Right lobe of liver (tissue), 6 donors: ENCODE results near the gene GRIPAP1. TPM values are rescaled to one million over a fixed set of nuclear protein-coding genes. Genes with fewer than 3 reads are reported as not detected.

Experiments
- ATAC-seq, 4 donors: fragments of 200-7000 bp; cut with Tn5 transposase; one replicate each; pipeline ENCODE4 v1.9.1; 2020; ENCODE audit warnings: mild to moderate bottlenecking in 4 of 4, moderate library complexity in 4 of 4
- DNase-seq, 3 donors: peaks; one replicate each; pipeline ENCODE4 v3.0.0-alpha.2; 2020
- H3K27ac ChIP-seq, 3 donors: fragments of 200-600 bp; one replicate each; pipeline ENCODE4 v1.8.0; 2022
- H3K27me3 ChIP-seq, 2 donors: fragments of 200-600 bp; one replicate each; pipeline ENCODE4 v1.8.0; 2022
- H3K36me3 ChIP-seq, 4 donors: fragments of 200-600 bp; sonication (generic) in 1 of 4; one replicate each; pipeline versions ENCODE4 v1.5.1 to v1.8.0; 2017 to 2022; ENCODE audit warnings: control low read depth in 1 of 4
- H3K4me1 ChIP-seq, 4 donors: fragments of 200-600 bp; sonication (generic) in 1 of 4; one replicate each; pipeline versions ENCODE4 v1.5.1 to v1.8.0; 2017 to 2022; ENCODE audit warnings: control low read depth in 1 of 4
- H3K4me3 ChIP-seq, 3 donors: fragments of 200-600 bp; one replicate each; pipeline ENCODE4 v1.8.0; 2022
- H3K9me3 ChIP-seq, 4 donors: fragments of 200-600 bp; sonication (generic) in 1 of 4; one replicate each; pipeline versions ENCODE4 v1.5.1 to v1.8.0; 2017 to 2022; ENCODE audit warnings: control low read depth in 1 of 4
- CTCF ChIP-seq, 4 donors: fragments of 200-600 bp in 3 of 4; fragments of 450-650 bp in 1 of 4; IDR thresholded peaks; one replicate each; pipeline versions ENCODE4 v1.5.1 to v1.8.0; 2016 to 2022; ENCODE audit warnings: antibody characterized with exemption in 4 of 4, mild to moderate bottlenecking in 2 of 4
- POLR2A ChIP-seq: fragments of 450-650 bp; IDR thresholded peaks from one replicate; pipeline ENCODE4 v1.6.1; 2017; ENCODE audit warnings: antibody characterized with exemption, mild to moderate bottlenecking
- WGBS: methylation state at CpG from one replicate; pipeline ENCODE4 v1.1.6; 2018; ENCODE audit warnings: low coverage, low lambda C conversion rate; ENCODE audit not compliant: insufficient coverage; ENCODE audit errors: missing lambda C conversion rate; 5-methylcytosine and 5-hydroxymethylcytosine counted together
- intact Hi-C, 2 donors: fragments of 100-400 bp; cut with DNase I; formaldehyde crosslinking; loops; one replicate each; pipeline versions ENCODE4 v1.11.2 to v1.14.1; 2022
- small RNA-seq, 2 experiments: library from RNA; depleted of rRNA; stranded (forward); fragments of <200 nt; gene quantifications; one replicate each; pipeline ENCODE3, GENCODE V24; 2016
- total RNA-seq, 6 experiments: library from RNA; depleted of rRNA in 2 of 6; stranded (reverse); fragments of >200 nt in 2 of 6; fragmentation: NEBNext Ultra II Directional in 3 of 6; extraction: Animal tissue kit (Norgen Biotek cat#: 25700) in 3 of 6; gene quantifications; one replicate each; pipeline versions ENCODE4 v1.1.0 to v1.2.4, GENCODE V29; 2016 to 2023
- donor health status: DM: no; HTN: yes; CAD: no.
- donor health status: DM: no; HTN: no; CAD: no.
- donor health status: DM: no; HTN: no; CAD: no.
- donor health status: DM: no; HTN: yes; CAD: no.
- donor health status: DM: no; HTN: yes; CAD: no.

GRIPAP1 gene
- total RNA-seq, 6 experiments from 2014 or later: 15.3 to 32.1 (median 22.0) TPM

GRCh38 chrX:48927736-48928382, 74.2 kb downstream of the GRIPAP1 start:
- Histone ChIP-seq H3K9me3 (no peaks in the 10 kb centered on the region), H3K4me1 (no peaks in the 10 kb centered on the region), H3K36me3 (peaks cover 0 to 17% (median 2%) of the 10 kb centered on the region in 4 donors), H3K4me3 (no peak overlapping the region), H3K27me3 (no peaks in the 10 kb centered on the region), H3K27ac (no peak overlapping the region)
- DNase-seq (no peak), ATAC-seq (no peak)
- WGBS: 44% methylated on average over 2 of the region's 2 CpGs
- no peak for TF ChIP-seq CTCF (IDR thresholded peaks at IDR 0.05)
- no peak for TF ChIP-seq POLR2A
- intact Hi-C loops: no loop called here

- no peaks in the 10 kb centered on the region for H3K27me3 ChIP-seq
- no peak overlapping the region for H3K4me3 ChIP-seq
- H3K36me3 ChIP-seq: peaks cover 0 to 17% (median 2%) of the 10 kb centered on the region in 4 donors
- intact Hi-C loops: no loop called here
- H3K9me3 ChIP-seq: no peaks in the 10 kb centered on the region
- WGBS: 69% methylated on average over 5 of the region's 5 CpGs
- H3K4me1 ChIP-seq: no peaks in the 10 kb centered on the region
- DNase-seq: no peak
- no peak overlapping the region for H3K27ac ChIP-seq
- ATAC-seq: no peak
- TF ChIP-seq POLR2A (no peak), CTCF (IDR thresholded peaks at IDR 0.05) (no peak)
These were observed 74.9 kb downstream of the GRIPAP1 start for GRCh38 chrX:48927123-48927522.

- ATAC-seq (no peak), DNase-seq (no peak)
- TF ChIP-seq CTCF (IDR thresholded peaks at IDR 0.05) (no peak), POLR2A (no peak)
- Histone ChIP-seq H3K4me3 (no peak overlapping the region), H3K27ac (no peak overlapping the region), H3K4me1 (no peaks in the 10 kb centered on the region), H3K9me3 (no peaks in the 10 kb centered on the region), H3K27me3 (no peaks in the 10 kb centered on the region), H3K36me3 (peaks cover 0 to 17% (median 0%) of the 10 kb centered on the region in 4 donors)
- WGBS: 79% methylated on average over 5 of the region's 5 CpGs
- intact Hi-C loops: no loop called here
These were observed 77.8 kb downstream of the GRIPAP1 start for GRCh38 chrX:48924270-48924669.

DNA sequence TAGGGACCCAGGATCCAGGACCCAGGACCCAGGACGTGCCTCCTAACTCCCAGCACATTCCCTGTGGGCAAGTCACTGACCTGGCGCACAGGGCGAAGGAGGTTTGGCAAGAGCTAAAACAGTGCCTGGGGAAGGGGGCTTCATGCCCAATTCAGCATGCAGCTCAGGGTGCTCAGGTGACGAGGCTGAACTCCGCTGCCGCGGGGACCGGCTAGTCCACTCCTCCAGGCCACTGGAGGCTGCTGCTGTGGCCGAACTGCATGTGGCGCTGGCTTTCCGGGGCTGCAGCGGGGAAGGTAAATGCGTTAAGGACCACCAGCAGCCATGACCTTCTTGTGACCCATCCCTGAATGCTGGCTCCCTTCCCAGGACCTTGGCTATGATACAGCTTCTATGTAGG, 78.3 kb downstream of the GRIPAP1 start:
- 0% methylated on average over 1 of the region's 13 CpGs for WGBS
- H3K27me3 ChIP-seq: no peaks in the 10 kb centered on the region
- H3K9me3 ChIP-seq: no peaks in the 10 kb centered on the region
- no peak overlapping the region for H3K27ac ChIP-seq
- H3K4me1 ChIP-seq: no peaks in the 10 kb centered on the region
- no peak for ATAC-seq
- DNase-seq: no peak
- TF ChIP-seq CTCF (IDR thresholded peaks at IDR 0.05): no peak
- TF ChIP-seq POLR2A: no peak
- H3K4me3 ChIP-seq: no peak overlapping the region
- peaks cover 0 to 17% (median 0%) of the 10 kb centered on the region in 4 donors for H3K36me3 ChIP-seq
- intact Hi-C loops: no loop called here

Small RNAs within 50 kb of the gene (small RNA-seq; reads per million reads assigned to genes)
- 0 reads per million in 2 experiments for gene RNU6-722P

Other genes starting within 250 kb of the GRIPAP1 start
- 1 to 10 TPM in 5 of 6 experiments, under 1 TPM in 1; 0.98 to 4.1 (median 2.9) TPM for gene GLOD5, start 240.5 kb downstream of the GRIPAP1 start, total RNA-seq
- 1 to 10 TPM in 1 of 6 experiments, under 1 TPM in 1, not detected in 4; 0.37 to 1.2 TPM for gene GATA1, start 215.7 kb downstream of the GRIPAP1 start, total RNA-seq
- gene HDAC6, start 200.2 kb downstream of the GRIPAP1 start, total RNA-seq: 100 to 1,000 TPM in 5 of 6 experiments, 10 to 100 TPM in 1; 84.4 to 173 (median 136) TPM
- not detected for gene ERAS, start 175.8 kb downstream of the GRIPAP1 start, total RNA-seq
- gene PCSK1N, start 166.7 kb downstream of the GRIPAP1 start, total RNA-seq: 1 to 10 TPM in 1 of 6 experiments, under 1 TPM in 1, not detected in 4; 0.20 to 1.4 TPM
- 10 to 100 TPM; 18.2 to 29.5 (median 22.5) TPM for gene TIMM17B, start 104.5 kb downstream of the GRIPAP1 start, total RNA-seq
- gene PQBP1, start 104.3 kb downstream of the GRIPAP1 start, total RNA-seq: 10 to 100 TPM; 29.8 to 47.1 (median 35.7) TPM
- 10 to 100 TPM; 15.0 to 19.5 (median 17.3) TPM for gene SLC35A2, start 90.6 kb downstream of the GRIPAP1 start, total RNA-seq
- gene PIM2, start 83.2 kb downstream of the GRIPAP1 start, total RNA-seq: 1 to 10 TPM; 1.7 to 8.8 (median 6.8) TPM
- gene OTUD5, start 44.7 kb downstream of the GRIPAP1 start, total RNA-seq: 10 to 100 TPM; 14.4 to 24.1 (median 21.6) TPM
- gene KCND1, start 30.4 kb downstream of the GRIPAP1 start, total RNA-seq: 1 to 10 TPM in 1 of 6 experiments, under 1 TPM in 5; 0.31 to 1.2 (median 0.46) TPM
- 10 to 100 TPM; 14.9 to 43.3 (median 23.3) TPM for gene TFE3, start 41.1 kb upstream of the GRIPAP1 start, total RNA-seq
- gene CCDC120, start 56.7 kb upstream of the GRIPAP1 start, total RNA-seq: 10 to 100 TPM in 1 of 6 experiments, 1 to 10 TPM in 5; 3.3 to 12.1 (median 4.5) TPM
- gene PRAF2, start 71.7 kb upstream of the GRIPAP1 start, total RNA-seq: 10 to 100 TPM in 1 of 6 experiments, 1 to 10 TPM in 5; 3.1 to 11.2 (median 5.1) TPM
- gene WDR45, start 77.6 kb upstream of the GRIPAP1 start, total RNA-seq: 10 to 100 TPM; 31.8 to 65.2 (median 47.9) TPM
- 10 to 100 TPM in 3 of 6 experiments, 1 to 10 TPM in 3; 9.3 to 14.9 (median 10.2) TPM for gene GPKOW, start 121.5 kb upstream of the GRIPAP1 start, total RNA-seq
- gene MAGIX, start 160.5 kb upstream of the GRIPAP1 start, total RNA-seq: 10 to 100 TPM in 4 of 6 experiments, 1 to 10 TPM in 2; 8.8 to 24.0 (median 18.4) TPM
- 10 to 100 TPM in 4 of 6 experiments, 1 to 10 TPM in 2; 7.4 to 24.4 (median 14.5) TPM for gene PLP2, start 169.6 kb upstream of the GRIPAP1 start, total RNA-seq
- gene PRICKLE3, start 184.1 kb upstream of the GRIPAP1 start, total RNA-seq: 1 to 10 TPM; 3.8 to 6.4 (median 5.0) TPM
- under 1 TPM in 5 of 6 experiments, not detected in 1; 0.12 to 0.39 (median 0.27) TPM for gene SYP, start 197.9 kb upstream of the GRIPAP1 start, total RNA-seq
- under 1 TPM in 1 of 6 experiments, not detected in 5; 0.06 TPM for gene CACNA1F, start 231.1 kb upstream of the GRIPAP1 start, total RNA-seq
- 10 to 100 TPM in 1 of 6 experiments, 1 to 10 TPM in 5; 7.7 to 10.9 (median 8.7) TPM for gene CCDC22, start 233.2 kb upstream of the GRIPAP1 start, total RNA-seq